H1 (cell line): ENCODE results near the gene GZF1.

Source experiments
- ASH2L ChIP-seq: fragments of 200-600, 300-600 bp; sonication (generic); IDR thresholded peaks from one replicate; pipeline ENCODE4 v1.7.1; 2017; ENCODE audit warnings: low read length
- CBX5 ChIP-seq: fragments of 300-800, 300-1000 bp; sonication (generic); IDR thresholded peaks from 2 replicates; pipeline ENCODE4 v1.7.1; 2016; ENCODE audit warnings: antibody characterized with exemption, low read length, low read depth
- CTCF ChIP-seq, 3 experiments: IDR thresholded peaks; 1 replicate in 2 of 3; 2 replicates in 1 of 3; pipeline versions ENCODE4 v1.5.1 to v1.6.1; 2011; ENCODE audit warnings: low read length in 3 of 3, mild to moderate bottlenecking in 3 of 3, inconsistent platforms in 2 of 3, low read depth in 1 of 3, moderate library complexity in 1 of 3; ENCODE audit not compliant: insufficient read depth in 1 of 3; ENCODE audit errors: control extremely low read depth in 1 of 3
- GABPA ChIP-seq: IDR thresholded peaks from 2 replicates; pipeline ENCODE4 v1.6.1; 2011; ENCODE audit warnings: mild to moderate bottlenecking, low read length, moderate library complexity, borderline replicate concordance; ENCODE audit not compliant: insufficient read depth
- JUN ChIP-seq: IDR thresholded peaks from 2 replicates; pipeline ENCODE4 v1.6.1; 2011; ENCODE audit warnings: low read depth, mild to moderate bottlenecking, improper control_type of control experiment, low read length
- POLR2AphosphoS5 ChIP-seq: IDR thresholded peaks from 2 replicates; pipeline ENCODE4 v1.6.1; 2011; ENCODE audit warnings: low read depth, low read length
- TF ChIP-seq, protein P1 (sequence below): IDR thresholded peaks from 2 replicates; pipeline ENCODE4 v1.6.1; 2011; ENCODE audit warnings: low read length, improper control_type of control experiment
- TF ChIP-seq, protein P2 (sequence below): IDR thresholded peaks from 2 replicates; pipeline ENCODE4 v1.6.1; 2012; ENCODE audit warnings: low read length, inconsistent platforms
- TF ChIP-seq, protein P3 (sequence below): fragments of 300-600 bp; sonication (generic); IDR thresholded peaks from 2 replicates; pipeline ENCODE4 v1.7.1; 2012; ENCODE audit warnings: low read length, moderate library complexity, mild to moderate bottlenecking, inconsistent platforms; ENCODE audit not compliant: insufficient replicate concordance

GRCh38 chr20:23369072-23369823 is 7.3 kb downstream of the GZF1 start:
- TF ChIP-seq, protein P1, sequence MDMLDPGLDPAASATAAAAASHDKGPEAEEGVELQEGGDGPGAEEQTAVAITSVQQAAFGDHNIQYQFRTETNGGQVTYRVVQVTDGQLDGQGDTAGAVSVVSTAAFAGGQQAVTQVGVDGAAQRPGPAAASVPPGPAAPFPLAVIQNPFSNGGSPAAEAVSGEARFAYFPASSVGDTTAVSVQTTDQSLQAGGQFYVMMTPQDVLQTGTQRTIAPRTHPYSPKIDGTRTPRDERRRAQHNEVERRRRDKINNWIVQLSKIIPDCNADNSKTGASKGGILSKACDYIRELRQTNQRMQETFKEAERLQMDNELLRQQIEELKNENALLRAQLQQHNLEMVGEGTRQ: no peak
- no peak for TF ChIP-seq CTCF (IDR thresholded peaks at IDR 0.05; ENCODE audit: control extremely low read depth in 1 of 3, insufficient read depth in 1 of 3, low read depth in 1 of 3, low read length in 3 of 3)
- TF ChIP-seq, protein P2, sequence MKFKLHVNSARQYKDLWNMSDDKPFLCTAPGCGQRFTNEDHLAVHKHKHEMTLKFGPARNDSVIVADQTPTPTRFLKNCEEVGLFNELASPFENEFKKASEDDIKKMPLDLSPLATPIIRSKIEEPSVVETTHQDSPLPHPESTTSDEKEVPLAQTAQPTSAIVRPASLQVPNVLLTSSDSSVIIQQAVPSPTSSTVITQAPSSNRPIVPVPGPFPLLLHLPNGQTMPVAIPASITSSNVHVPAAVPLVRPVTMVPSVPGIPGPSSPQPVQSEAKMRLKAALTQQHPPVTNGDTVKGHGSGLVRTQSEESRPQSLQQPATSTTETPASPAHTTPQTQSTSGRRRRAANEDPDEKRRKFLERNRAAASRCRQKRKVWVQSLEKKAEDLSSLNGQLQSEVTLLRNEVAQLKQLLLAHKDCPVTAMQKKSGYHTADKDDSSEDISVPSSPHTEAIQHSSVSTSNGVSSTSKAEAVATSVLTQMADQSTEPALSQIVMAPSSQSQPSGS: no peak
- TF ChIP-seq CBX5: no peak
- TF ChIP-seq, protein P3, sequence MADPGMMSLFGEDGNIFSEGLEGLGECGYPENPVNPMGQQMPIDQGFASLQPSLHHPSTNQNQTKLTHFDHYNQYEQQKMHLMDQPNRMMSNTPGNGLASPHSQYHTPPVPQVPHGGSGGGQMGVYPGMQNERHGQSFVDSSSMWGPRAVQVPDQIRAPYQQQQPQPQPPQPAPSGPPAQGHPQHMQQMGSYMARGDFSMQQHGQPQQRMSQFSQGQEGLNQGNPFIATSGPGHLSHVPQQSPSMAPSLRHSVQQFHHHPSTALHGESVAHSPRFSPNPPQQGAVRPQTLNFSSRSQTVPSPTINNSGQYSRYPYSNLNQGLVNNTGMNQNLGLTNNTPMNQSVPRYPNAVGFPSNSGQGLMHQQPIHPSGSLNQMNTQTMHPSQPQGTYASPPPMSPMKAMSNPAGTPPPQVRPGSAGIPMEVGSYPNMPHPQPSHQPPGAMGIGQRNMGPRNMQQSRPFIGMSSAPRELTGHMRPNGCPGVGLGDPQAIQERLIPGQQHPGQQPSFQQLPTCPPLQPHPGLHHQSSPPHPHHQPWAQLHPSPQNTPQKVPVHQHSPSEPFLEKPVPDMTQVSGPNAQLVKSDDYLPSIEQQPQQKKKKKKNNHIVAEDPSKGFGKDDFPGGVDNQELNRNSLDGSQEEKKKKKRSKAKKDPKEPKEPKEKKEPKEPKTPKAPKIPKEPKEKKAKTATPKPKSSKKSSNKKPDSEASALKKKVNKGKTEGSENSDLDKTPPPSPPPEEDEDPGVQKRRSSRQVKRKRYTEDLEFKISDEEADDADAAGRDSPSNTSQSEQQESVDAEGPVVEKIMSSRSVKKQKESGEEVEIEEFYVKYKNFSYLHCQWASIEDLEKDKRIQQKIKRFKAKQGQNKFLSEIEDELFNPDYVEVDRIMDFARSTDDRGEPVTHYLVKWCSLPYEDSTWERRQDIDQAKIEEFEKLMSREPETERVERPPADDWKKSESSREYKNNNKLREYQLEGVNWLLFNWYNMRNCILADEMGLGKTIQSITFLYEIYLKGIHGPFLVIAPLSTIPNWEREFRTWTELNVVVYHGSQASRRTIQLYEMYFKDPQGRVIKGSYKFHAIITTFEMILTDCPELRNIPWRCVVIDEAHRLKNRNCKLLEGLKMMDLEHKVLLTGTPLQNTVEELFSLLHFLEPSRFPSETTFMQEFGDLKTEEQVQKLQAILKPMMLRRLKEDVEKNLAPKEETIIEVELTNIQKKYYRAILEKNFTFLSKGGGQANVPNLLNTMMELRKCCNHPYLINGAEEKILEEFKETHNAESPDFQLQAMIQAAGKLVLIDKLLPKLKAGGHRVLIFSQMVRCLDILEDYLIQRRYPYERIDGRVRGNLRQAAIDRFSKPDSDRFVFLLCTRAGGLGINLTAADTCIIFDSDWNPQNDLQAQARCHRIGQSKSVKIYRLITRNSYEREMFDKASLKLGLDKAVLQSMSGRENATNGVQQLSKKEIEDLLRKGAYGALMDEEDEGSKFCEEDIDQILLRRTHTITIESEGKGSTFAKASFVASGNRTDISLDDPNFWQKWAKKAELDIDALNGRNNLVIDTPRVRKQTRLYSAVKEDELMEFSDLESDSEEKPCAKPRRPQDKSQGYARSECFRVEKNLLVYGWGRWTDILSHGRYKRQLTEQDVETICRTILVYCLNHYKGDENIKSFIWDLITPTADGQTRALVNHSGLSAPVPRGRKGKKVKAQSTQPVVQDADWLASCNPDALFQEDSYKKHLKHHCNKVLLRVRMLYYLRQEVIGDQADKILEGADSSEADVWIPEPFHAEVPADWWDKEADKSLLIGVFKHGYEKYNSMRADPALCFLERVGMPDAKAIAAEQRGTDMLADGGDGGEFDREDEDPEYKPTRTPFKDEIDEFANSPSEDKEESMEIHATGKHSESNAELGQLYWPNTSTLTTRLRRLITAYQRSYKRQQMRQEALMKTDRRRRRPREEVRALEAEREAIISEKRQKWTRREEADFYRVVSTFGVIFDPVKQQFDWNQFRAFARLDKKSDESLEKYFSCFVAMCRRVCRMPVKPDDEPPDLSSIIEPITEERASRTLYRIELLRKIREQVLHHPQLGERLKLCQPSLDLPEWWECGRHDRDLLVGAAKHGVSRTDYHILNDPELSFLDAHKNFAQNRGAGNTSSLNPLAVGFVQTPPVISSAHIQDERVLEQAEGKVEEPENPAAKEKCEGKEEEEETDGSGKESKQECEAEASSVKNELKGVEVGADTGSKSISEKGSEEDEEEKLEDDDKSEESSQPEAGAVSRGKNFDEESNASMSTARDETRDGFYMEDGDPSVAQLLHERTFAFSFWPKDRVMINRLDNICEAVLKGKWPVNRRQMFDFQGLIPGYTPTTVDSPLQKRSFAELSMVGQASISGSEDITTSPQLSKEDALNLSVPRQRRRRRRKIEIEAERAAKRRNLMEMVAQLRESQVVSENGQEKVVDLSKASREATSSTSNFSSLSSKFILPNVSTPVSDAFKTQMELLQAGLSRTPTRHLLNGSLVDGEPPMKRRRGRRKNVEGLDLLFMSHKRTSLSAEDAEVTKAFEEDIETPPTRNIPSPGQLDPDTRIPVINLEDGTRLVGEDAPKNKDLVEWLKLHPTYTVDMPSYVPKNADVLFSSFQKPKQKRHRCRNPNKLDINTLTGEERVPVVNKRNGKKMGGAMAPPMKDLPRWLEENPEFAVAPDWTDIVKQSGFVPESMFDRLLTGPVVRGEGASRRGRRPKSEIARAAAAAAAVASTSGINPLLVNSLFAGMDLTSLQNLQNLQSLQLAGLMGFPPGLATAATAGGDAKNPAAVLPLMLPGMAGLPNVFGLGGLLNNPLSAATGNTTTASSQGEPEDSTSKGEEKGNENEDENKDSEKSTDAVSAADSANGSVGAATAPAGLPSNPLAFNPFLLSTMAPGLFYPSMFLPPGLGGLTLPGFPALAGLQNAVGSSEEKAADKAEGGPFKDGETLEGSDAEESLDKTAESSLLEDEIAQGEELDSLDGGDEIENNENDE: no peak
- TF ChIP-seq GABPA: no peak
- TF ChIP-seq ASH2L: no peak
- TF ChIP-seq JUN: no peak
- TF ChIP-seq POLR2AphosphoS5: 0 out of 2 replicates have a peak, but pooled peaks have one; percentile 48
